CD8-positive, alpha-beta memory T cell (primary cell): ENCODE measurements around the gene CALD1. TPM values are rescaled to one million over a fixed set of nuclear protein-coding genes. Genes with fewer than 3 reads are reported as not detected.

Experiments
- CTCF ChIA-PET: fragments of 350-600 bp; sonication (Branson Sonifier 250); formaldehyde crosslinking; loops from one replicate; lab custom pipeline; 2021; ENCODE audit warnings: antibody characterized with exemption; lab: Charles Lee
- POLR2A ChIA-PET: fragments of 350-600 bp; sonication (Branson Sonifier 250); formaldehyde crosslinking; loops from one replicate; lab custom pipeline; 2021; ENCODE audit warnings: antibody characterized with exemption; lab: Charles Lee
- DNase-seq, 5 donors: peaks; one replicate each; pipeline versions ENCODE4 v3.0.0 to v3.0.0-alpha.2; 2020 to 2022; ENCODE audit warnings: mixed read lengths in 1 of 5
- H3K27ac ChIP-seq: one replicate; pipeline ENCODE4 v1.7.0; 2013; ENCODE audit warnings: low read depth, mild to moderate bottlenecking, low read length, moderate library complexity
- H3K27me3 ChIP-seq: 2 replicates; pipeline ENCODE4 v1.7.0; 2013; ENCODE audit warnings: low read length, mild to moderate bottlenecking; ENCODE audit not compliant: insufficient read depth, poor library complexity, severe bottlenecking
- H3K36me3 ChIP-seq: 2 replicates; pipeline ENCODE4 v1.7.0; 2013; ENCODE audit warnings: mild to moderate bottlenecking, low read length, moderate library complexity; ENCODE audit not compliant: insufficient read depth
- H3K4me1 ChIP-seq: 2 replicates; pipeline ENCODE4 v1.7.0; 2013; ENCODE audit warnings: mild to moderate bottlenecking, low read length, moderate library complexity; ENCODE audit not compliant: insufficient read depth
- H3K4me3 ChIP-seq: 2 replicates; pipeline ENCODE4 v1.7.0; 2013; ENCODE audit warnings: mild to moderate bottlenecking, low read length
- H3K9me3 ChIP-seq: 2 replicates; pipeline ENCODE4 v1.7.0; 2013; ENCODE audit warnings: mild to moderate bottlenecking, low read length
- H3K27ac Mint-ChIP-seq, 8 donors: one replicate each; pipeline ENCODE4 v1.8.0; 2020 to 2021; ENCODE audit warnings: mixed read lengths in 8 of 8, mild to moderate bottlenecking in 6 of 8, inconsistent platforms in 3 of 8, moderate library complexity in 3 of 8
- H3K27me3 Mint-ChIP-seq, 2 donors: one replicate each; pipeline ENCODE4 v1.8.0; 2020 to 2021; ENCODE audit warnings: mixed read lengths in 2 of 2, mild to moderate bottlenecking in 1 of 2, moderate library complexity in 1 of 2
- H3K36me3 Mint-ChIP-seq, 3 donors: one replicate each; pipeline ENCODE4 v1.8.0; 2020 to 2021; ENCODE audit warnings: mixed read lengths in 3 of 3, inconsistent platforms in 1 of 3, mild to moderate bottlenecking in 1 of 3
- H3K4me1 Mint-ChIP-seq, 3 donors: one replicate each; pipeline ENCODE4 v1.8.0; 2020 to 2021; ENCODE audit warnings: mixed read lengths in 3 of 3, inconsistent platforms in 1 of 3, mild to moderate bottlenecking in 1 of 3
- H3K4me3 Mint-ChIP-seq, 7 donors: one replicate each; pipeline ENCODE4 v1.8.0; 2020 to 2021; ENCODE audit warnings: mixed read lengths in 7 of 7, mild to moderate bottlenecking in 6 of 7, moderate library complexity in 4 of 7, inconsistent platforms in 2 of 7
- H3K9me3 Mint-ChIP-seq, 5 donors: one replicate each; pipeline ENCODE4 v1.8.0; 2020 to 2022; ENCODE audit warnings: mixed read lengths in 5 of 5, mild to moderate bottlenecking in 3 of 5, moderate library complexity in 2 of 5, inconsistent platforms in 1 of 5
- polyA plus RNA-seq: library from polyadenylated mRNA; unstranded; fragments of 300-500 nt; fragmentation: Illumina TruSeq; gene quantifications from one replicate; pipeline ENCODE4 v1.2.3, GENCODE V29; 2021
- total RNA-seq, 2 experiments: library from RNA; stranded (reverse); gene quantifications; one replicate each; pipeline ENCODE4 v1.2.3, GENCODE V29; 2021

The CALD1 gene
- total and polyA plus RNA-seq, 3 experiments from 2014 or later, result 3.1 to 3.3 TPM; not detected in 1

DNA sequence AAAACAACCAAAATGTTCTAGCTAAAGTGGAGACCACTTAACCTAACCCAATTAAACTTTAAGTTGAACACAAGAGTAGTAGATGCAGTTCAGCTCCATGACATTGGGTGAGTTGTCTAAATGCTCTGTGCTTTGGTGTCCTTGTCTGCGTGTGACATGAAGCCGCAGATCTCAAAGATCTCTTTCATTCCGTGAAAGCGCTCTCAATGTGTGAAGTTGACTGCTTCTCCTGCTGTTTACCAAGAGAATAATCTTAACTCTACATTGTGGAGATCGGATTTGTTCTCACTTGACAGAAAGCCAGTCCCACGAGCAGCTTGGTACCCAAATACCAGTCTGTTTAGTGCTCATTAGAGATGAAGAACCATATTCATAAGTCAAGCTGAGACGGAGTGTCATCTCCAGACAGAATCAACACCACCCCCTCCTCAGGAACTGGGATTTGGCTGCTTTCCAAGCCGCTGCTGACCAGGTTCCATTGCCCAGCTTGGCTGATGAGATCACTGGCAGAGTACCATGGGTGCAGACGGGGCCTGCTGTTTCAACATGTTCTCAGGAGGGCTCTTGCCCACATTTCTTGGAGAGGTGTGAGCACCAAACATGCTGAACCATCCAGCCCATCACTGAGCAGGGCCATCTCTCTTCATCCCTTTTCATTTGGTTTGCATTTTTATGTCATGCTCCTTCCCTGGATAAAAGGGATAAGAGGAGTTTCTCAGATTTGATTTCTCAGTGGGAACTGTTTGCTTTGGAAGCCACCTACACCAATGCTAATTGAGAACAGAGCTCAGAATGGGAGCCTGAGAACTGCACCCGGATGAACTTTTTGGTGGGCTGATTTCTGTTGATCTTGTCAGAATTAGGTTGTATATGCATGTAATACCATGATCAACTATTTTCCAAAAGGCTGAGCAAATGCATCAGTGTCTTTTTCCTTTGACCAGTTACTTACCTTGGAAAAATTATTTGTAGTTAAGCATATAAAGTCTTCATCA is 111.1 kb downstream of the CALD1 start:
- Mint-ChIP-seq H3K36me3 (no peaks in the 10 kb centered on the region), H3K4me3 (no peak overlapping the region), H3K9me3 (peaks cover 0 to 7% (median 2%) of the 10 kb centered on the region in 5 donors), H3K4me1 (peaks cover 0 to 4% (median 3%) of the 10 kb centered on the region in 3 donors), H3K27me3 (peaks cover 5 to 34% of the 10 kb centered on the region in 2 donors), H3K27ac (no peak overlapping the region)
- no peak for DNase-seq
- H3K27me3 ChIP-seq, result peaks cover 4% of the 10 kb centered on the region
- ChIA-PET CTCF (no interaction called here), POLR2A (no interaction called here)
- H3K9me3 ChIP-seq, result no peaks in the 10 kb centered on the region
- no peaks in the 10 kb centered on the region for H3K36me3 ChIP-seq
- H3K27ac ChIP-seq, result no peak overlapping the region
- H3K4me1 ChIP-seq, result peaks cover 16% of the 10 kb centered on the region
- no peak overlapping the region for H3K4me3 ChIP-seq

DNA sequence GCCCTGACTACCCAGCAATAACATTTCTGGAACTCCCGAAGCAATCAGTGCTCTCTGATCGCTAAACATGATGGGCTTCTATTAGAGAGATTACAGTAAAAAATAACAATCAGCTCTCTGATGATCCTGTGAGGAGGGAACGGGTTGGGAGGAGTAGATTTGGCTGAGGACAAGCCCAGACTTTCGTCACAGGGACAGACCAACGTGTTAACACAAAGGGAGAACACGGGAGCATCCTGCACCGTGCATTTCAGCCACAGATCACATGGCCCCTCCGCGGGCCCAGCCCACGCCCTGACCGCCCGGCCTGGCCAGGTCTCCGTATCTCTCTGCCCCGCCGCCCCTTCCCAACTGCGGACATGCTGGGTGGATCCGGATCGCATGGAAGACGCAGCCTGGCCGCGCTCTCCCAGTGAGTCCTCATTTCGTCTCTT is 111.8 kb downstream of the CALD1 start:
- no peaks in the 10 kb centered on the region for H3K36me3 ChIP-seq
- CTCF ChIA-PET, result no interaction called here
- no peak overlapping the region for H3K4me3 ChIP-seq
- Mint-ChIP-seq H3K4me3 (no peak overlapping the region), H3K9me3 (peaks cover under 1 to 9% (median 8%) of the 10 kb centered on the region in 5 donors), H3K27me3 (peaks cover 5 to 34% of the 10 kb centered on the region in 2 donors), H3K4me1 (peaks cover 0 to 4% (median 3%) of the 10 kb centered on the region in 3 donors), H3K36me3 (no peaks in the 10 kb centered on the region), H3K27ac (no peak overlapping the region)
- no peak overlapping the region for H3K27ac ChIP-seq
- peaks cover 12% of the 10 kb centered on the region for H3K4me1 ChIP-seq
- POLR2A ChIA-PET, result no interaction called here
- no peaks in the 10 kb centered on the region for H3K9me3 ChIP-seq
- no peak for DNase-seq
- peaks cover 4% of the 10 kb centered on the region for H3K27me3 ChIP-seq

DNA sequence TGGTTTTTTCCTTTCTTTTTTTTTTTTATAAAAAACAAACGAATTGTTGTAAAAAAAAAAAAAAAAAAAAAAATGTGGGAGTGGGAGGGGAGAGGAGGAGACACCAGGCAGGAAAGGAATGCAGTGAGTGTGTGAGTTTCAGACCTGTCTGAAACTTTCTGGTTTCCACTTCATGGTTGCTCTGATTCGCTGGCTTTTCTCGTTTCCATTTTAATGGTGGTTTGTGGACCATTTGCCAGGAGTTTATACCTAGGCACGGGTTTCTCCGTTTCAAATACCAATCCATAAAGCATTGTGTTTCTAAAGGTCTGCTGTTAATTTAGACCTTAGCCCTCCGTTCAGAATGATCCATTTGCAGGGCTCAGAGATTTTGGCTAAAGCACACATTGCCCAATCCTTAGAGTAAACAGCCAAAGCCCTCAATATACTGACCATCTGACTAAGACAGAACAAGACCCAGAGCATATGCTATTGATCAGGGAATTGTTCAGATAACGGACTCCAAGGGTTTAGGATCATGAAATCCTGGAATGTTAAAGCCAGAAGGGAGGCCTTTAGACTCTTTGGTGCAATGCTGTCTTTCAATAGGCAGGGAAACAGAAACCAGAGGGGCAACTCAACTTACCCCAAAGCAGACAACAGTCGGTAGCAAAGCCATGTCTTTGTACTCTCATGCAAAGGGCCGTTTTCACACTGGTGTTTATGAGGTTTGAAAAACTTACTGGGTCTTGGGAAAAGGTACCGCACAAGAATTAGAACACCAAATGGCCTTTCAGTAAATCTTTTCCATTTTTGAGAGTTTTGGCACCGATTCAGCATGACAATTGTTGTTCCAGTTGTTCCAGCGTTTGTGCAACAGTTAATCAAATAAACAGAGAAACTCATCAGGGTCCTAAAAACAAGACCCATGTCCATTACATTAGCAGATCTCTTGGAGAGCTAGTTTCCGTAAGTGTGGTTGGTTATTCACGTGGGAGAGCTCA is 112.6 kb downstream of the CALD1 start:
- Histone ChIP-seq H3K4me1 (peaks cover 7% of the 10 kb centered on the region), H3K27ac (no peak overlapping the region), H3K9me3 (no peaks in the 10 kb centered on the region), H3K36me3 (no peaks in the 10 kb centered on the region), H3K27me3 (peaks cover 4% of the 10 kb centered on the region), H3K4me3 (no peak overlapping the region)
- POLR2A ChIA-PET, result no interaction called here
- peaks cover 5 to 34% of the 10 kb centered on the region in 2 donors for H3K27me3 Mint-ChIP-seq
- no peak overlapping the region for H3K27ac Mint-ChIP-seq
- peaks cover 0 to 4% (median 3%) of the 10 kb centered on the region in 3 donors for H3K4me1 Mint-ChIP-seq
- no peaks in the 10 kb centered on the region for H3K36me3 Mint-ChIP-seq
- H3K9me3 Mint-ChIP-seq, result peaks cover 7 to 14% (median 12%) of the 10 kb centered on the region in 5 donors
- no peak for DNase-seq
- CTCF ChIA-PET, result no interaction called here
- no peak overlapping the region for H3K4me3 Mint-ChIP-seq

DNA sequence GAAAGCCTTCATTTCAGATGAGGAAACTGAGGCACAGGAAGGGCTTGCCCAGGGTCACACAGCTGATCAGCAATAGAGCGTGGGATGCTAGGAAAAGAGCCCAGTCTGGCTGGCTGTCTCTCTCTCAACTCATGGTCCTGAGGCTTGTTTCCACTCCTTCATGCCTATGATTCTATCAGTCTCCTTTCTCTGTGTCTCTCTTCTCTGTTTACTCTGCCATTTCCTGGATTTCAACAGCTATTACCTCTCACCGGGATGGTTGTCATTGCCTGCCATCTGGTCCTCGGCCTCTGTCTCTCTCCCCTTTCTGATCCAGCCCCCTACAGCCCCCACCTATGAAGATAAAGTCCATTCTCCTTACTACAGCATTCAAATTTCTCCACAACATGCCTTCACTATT is 113.5 kb downstream of the CALD1 start:
- ChIA-PET POLR2A (no interaction called here), CTCF (no interaction called here)
- Mint-ChIP-seq H3K4me3 (no peak overlapping the region), H3K9me3 (peaks cover 8 to 16% (median 13%) of the 10 kb centered on the region in 5 donors), H3K27me3 (peaks cover 5 to 34% of the 10 kb centered on the region in 2 donors), H3K4me1 (peaks cover 0 to 4% (median 3%) of the 10 kb centered on the region in 3 donors), H3K36me3 (peaks cover 0 to 1% (median 0%) of the 10 kb centered on the region in 3 donors), H3K27ac (no peak overlapping the region)
- no peak for DNase-seq
- Histone ChIP-seq H3K4me1 (no peaks in the 10 kb centered on the region), H3K36me3 (no peaks in the 10 kb centered on the region), H3K27me3 (peaks cover 4% of the 10 kb centered on the region), H3K27ac (no peak overlapping the region), H3K4me3 (no peak overlapping the region), H3K9me3 (no peaks in the 10 kb centered on the region)

DNA sequence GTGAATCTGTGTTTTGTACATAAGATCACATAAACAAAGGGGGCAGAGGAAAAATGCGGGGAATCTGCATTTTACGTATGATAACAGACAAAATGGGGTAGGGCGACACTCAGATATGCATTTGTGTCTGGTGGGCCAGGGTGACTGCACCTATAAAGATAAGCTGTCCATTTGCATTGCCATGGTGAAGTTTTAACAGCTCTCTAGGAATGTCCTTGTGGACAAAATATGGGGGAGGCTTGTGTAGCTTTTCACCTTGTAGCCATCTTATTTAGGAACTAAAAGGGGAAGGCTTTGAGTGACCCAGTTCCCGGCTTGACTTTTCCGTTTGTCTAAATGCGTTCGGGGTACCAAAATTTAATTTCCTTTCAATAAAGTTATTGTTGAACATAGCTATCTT is 114.5 kb downstream of the CALD1 start:
- H3K36me3 ChIP-seq, result no peaks in the 10 kb centered on the region
- H3K27ac Mint-ChIP-seq, result no peak overlapping the region
- H3K27me3 Mint-ChIP-seq, result peaks cover 5 to 34% of the 10 kb centered on the region in 2 donors
- H3K4me3 ChIP-seq, result no peak overlapping the region
- peaks cover 0 to 1% (median 0%) of the 10 kb centered on the region in 3 donors for H3K36me3 Mint-ChIP-seq
- ChIA-PET POLR2A (no interaction called here), CTCF (no interaction called here)
- peaks cover 0 to 4% (median 3%) of the 10 kb centered on the region in 3 donors for H3K4me1 Mint-ChIP-seq
- no peaks in the 10 kb centered on the region for H3K9me3 ChIP-seq
- H3K9me3 Mint-ChIP-seq, result peaks cover 8 to 16% (median 13%) of the 10 kb centered on the region in 5 donors
- H3K27ac ChIP-seq, result no peak overlapping the region
- no peaks in the 10 kb centered on the region for H3K4me1 ChIP-seq
- peaks cover 4% of the 10 kb centered on the region for H3K27me3 ChIP-seq
- DNase-seq, result no peak
- H3K4me3 Mint-ChIP-seq, result no peak overlapping the region

DNA sequence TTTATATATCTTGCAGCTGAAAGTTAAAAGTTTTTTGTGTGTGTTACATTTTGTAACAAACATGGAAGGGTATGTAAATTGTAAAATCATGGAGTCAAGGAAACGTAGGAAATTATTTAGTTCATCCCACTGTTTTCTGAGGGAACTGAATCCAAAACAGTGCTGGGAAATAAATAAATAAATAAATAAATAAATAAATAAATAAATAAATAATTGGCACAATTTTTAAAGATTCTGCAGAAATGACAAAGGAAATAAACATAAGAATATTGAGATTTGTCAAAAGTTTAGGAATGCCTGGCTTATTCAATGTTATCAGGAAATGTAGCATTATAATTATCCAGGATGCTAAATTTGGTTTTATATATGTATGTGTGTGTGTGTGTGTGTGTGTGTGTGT is 115.5 kb downstream of the CALD1 start:
- Histone ChIP-seq H3K27me3 (peaks cover 4% of the 10 kb centered on the region), H3K36me3 (no peaks in the 10 kb centered on the region), H3K9me3 (no peaks in the 10 kb centered on the region), H3K4me3 (no peak overlapping the region), H3K4me1 (no peaks in the 10 kb centered on the region), H3K27ac (no peak overlapping the region)
- Mint-ChIP-seq H3K4me3 (no peak overlapping the region), H3K27me3 (peaks cover 5 to 34% of the 10 kb centered on the region in 2 donors), H3K9me3 (peaks cover 8 to 16% (median 13%) of the 10 kb centered on the region in 5 donors), H3K4me1 (peaks cover 0 to 4% (median 3%) of the 10 kb centered on the region in 3 donors), H3K36me3 (peaks cover 0 to 1% (median 0%) of the 10 kb centered on the region in 3 donors), H3K27ac (no peak overlapping the region)
- POLR2A ChIA-PET, result no interaction called here
- CTCF ChIA-PET, result no interaction called here
- no peak for DNase-seq

DNA sequence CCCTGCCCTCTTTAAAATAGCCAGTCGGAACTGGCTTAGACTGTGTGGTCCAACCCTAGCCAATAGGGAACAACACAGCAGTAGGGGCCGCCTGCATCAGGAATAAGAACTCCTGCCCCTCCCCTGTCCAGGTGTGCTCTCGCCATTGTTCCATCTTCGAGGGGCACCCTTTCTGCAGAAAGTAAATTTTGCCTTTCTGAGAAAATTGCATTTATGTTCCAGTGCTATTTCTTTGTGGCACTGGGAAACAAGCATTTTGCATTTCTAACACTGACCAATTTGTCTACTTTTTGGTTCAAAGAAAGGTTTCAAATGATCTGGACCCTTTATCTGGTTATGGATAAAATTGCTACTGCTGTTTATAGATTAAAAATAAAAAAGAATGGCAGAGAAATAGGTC is 116.6 kb downstream of the CALD1 start:
- no peaks in the 10 kb centered on the region for H3K9me3 ChIP-seq
- ChIA-PET CTCF (no interaction called here), POLR2A (no interaction called here)
- no peak overlapping the region for H3K4me3 ChIP-seq
- H3K27ac Mint-ChIP-seq, result no peak overlapping the region
- H3K27ac ChIP-seq, result no peak overlapping the region
- H3K36me3 ChIP-seq, result no peaks in the 10 kb centered on the region
- no peaks in the 10 kb centered on the region for H3K4me1 ChIP-seq
- peaks cover 8 to 30% of the 10 kb centered on the region in 2 donors for H3K27me3 Mint-ChIP-seq
- H3K4me1 Mint-ChIP-seq, result peaks cover 0 to 3% (median 3%) of the 10 kb centered on the region in 3 donors
- peaks cover 0 to 1% (median 0%) of the 10 kb centered on the region in 3 donors for H3K36me3 Mint-ChIP-seq
- no peak overlapping the region for H3K4me3 Mint-ChIP-seq
- H3K9me3 Mint-ChIP-seq, result peaks cover 8 to 16% (median 13%) of the 10 kb centered on the region in 5 donors
- H3K27me3 ChIP-seq, result peaks cover 4% of the 10 kb centered on the region
- no peak for DNase-seq
